Measurements from ENCODE around the gene ANGPT4. TPM values are rescaled to one million over a fixed set of nuclear protein-coding genes. Genes with fewer than 3 reads are reported as not detected.

ANGPT4 gene
- total RNA-seq, 1 experiment from 2014 or later, result not detected

- DNase-seq (ENCODE audit: low read depth), result no peak
Observed at GRCh38 chr20:825710-826421, 90.3 kb downstream of the ANGPT4 start.

- DNase-seq (ENCODE audit: low read depth), result no peak
Observed at GRCh38 chr20:824916-825315, 91.2 kb downstream of the ANGPT4 start.

- DNase-seq (ENCODE audit: low read depth), result no peak
Observed at GRCh38 chr20:824490-824889, 91.6 kb downstream of the ANGPT4 start.

- DNase-seq (ENCODE audit: low read depth), result no peak
Observed at GRCh38 chr20:823574-823902, 92.6 kb downstream of the ANGPT4 start.

DNA sequence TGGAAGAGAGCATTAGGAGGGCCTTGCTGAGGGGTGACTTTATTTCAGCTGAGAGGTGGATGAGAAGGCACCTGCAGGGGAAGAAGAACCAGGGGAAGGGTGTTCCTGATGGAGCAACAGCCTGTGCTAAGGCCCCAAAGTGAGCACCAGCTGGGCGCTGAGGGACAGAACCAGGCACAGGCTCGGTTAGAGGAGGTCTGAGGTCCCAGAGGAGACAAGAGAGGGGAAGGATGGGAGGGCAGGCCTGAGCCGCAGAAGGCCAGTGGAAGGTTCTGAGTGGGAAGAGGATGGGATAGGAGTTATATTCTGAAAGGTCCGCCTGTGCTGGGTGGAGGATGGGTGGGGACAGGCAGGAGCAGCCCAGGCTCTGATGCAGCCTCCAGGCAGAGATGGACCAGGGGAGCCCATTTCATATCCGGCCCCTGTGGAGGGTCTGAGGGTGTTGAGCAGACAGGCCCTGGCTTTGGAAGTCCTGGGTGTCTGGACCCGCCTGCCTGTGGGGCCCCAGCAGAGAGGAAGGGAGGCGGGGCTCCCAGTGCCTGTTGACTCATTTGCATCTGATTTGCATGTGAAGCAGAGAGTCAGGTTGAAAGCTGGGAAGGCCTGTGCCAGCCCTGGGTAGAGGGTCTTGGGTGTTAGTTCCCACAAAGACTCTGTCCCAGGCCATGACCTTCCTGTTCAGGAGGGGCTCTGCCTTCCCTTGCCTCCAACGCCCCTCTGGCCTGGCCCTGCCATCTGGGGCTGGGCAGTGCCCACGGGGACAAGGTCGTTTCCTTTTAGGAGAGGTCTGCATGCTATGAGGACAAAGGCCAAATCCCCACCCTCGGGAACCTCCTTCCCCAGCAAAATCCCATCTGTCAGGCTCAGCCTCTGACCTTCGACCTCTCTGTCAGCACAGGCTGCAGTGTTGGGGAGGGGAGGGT is 93.2 kb downstream of the ANGPT4 start:
- DNase-seq (ENCODE audit: low read depth), result no peak

GRCh38 chr20:821731-822065 is 94.4 kb downstream of the ANGPT4 start:
- DNase-seq (ENCODE audit: low read depth), result no peak

- no peak for DNase-seq (ENCODE audit: low read depth)
Observed at GRCh38 chr20:821046-821730, 94.9 kb downstream of the ANGPT4 start.

- no peak for DNase-seq (ENCODE audit: low read depth)
Observed at GRCh38 chr20:820323-820953, 95.7 kb downstream of the ANGPT4 start.

Other genes with a start within 250 kb of the ANGPT4 start
- gene SCRT2, start 240.5 kb downstream of the ANGPT4 start, total RNA-seq (2014; rRNA removed; shearing (Covaris generic)), result not detected in 2 replicates
- not detected in 2 replicates for gene SLC52A3, start 147.8 kb downstream of the ANGPT4 start, total RNA-seq (2014; rRNA removed; shearing (Covaris generic))
- 10.3 and 12.6 TPM in 2 replicates for gene FAM110A, start 82.6 kb downstream of the ANGPT4 start, total RNA-seq (2014; rRNA removed; shearing (Covaris generic))
- 0.20 TPM in 1 of 2 replicates, not detected in the other for gene RSPO4, start 86.0 kb upstream of the ANGPT4 start, total RNA-seq (2014; rRNA removed; shearing (Covaris generic))
- 98.6 and 99.8 TPM in 2 replicates for gene PSMF1, start 202.3 kb upstream of the ANGPT4 start, total RNA-seq (2014; rRNA removed; shearing (Covaris generic))

Data from RPMI7951 (cell line).